EL (cell line): ENCODE data around the gene ZNF428.
A peak's percentile ranks its signal among the peaks of the same experiment; 100 is the strongest.

Source experiments
- DNase-seq: peaks from one replicate; pipeline ENCODE4 v3.0.0-alpha.2; 2016

The ZNF428 gene

DNA sequence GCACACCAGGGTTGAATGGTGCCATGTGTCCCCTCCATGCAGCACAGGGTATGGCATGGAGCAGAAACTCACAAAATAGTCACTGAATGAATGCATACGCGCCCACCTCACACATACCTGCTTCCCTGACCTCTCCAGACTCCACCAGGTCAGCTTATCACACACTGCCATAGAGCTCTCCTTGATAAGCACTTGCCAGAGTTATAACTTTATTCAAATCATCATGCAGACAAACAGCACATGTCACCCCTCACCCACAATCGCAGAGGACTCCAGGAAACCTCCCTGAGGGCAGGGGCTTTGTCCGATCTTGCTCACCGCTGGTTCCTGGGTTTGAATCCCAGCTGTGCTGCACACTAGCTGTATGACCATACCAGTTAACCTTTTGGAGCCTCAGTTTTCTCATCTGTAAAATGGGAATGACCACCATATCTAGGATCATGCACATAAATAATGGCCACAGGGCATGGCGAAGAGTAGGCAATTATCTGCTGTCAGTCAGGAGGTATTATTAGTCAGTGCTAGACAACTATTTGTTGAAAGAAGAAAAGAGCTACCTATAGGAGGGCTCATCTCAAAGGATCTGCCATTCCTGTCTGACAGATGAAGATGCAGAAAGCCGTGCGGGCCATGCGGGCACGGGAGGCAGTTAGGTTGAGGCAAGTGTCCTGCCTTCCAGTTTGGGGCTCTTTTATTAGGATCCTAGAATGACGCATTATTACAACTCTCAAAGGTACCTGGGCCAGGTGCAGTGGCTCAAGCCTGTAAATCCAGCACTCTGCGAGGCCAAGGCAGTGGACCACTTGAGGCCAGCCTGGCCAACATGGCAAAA lies 58.1 kb downstream of the ZNF428 start:
- no peak for DNase-seq

DNA sequence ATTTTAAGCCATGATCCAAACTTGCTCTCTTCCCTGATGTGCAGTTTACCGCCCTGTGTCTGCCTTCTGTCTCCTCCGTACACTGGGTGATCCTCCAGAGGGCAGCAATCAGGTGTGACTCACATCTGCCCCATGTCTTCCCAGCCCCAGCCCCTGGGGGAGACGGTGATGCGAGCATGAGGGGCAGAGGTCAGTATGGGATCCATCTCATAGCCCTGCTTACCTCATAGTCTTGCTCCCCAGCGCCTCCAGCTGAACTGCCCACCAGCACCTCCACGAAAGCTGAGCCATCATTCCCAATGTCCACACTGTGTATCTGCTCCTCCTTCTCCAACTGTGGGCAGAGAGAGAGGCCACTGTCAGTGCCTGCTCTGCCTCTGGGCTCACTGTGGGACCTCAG lies 58.7 kb downstream of the ZNF428 start:
- peak; percentile 52 for DNase-seq
